Esophagus (tissue), 2 donors: ENCODE measurements around the gene MUL1. TPM values are rescaled to one million over a fixed set of nuclear protein-coding genes. Genes with fewer than 3 reads are reported as not detected.
"Not testable (repeated sequence)": the region's sequence is repeated elsewhere in the genome, so short reads cannot be mapped to it uniquely, and the experiment has no call there.

Experiments used
- H3K27ac ChIP-seq, 2 donors: one replicate each; pipeline ENCODE4 v1.5.1; 2013; ENCODE audit warnings: low read depth in 2 of 2, mild to moderate bottlenecking in 2 of 2, inconsistent platforms in 1 of 2, low read length in 1 of 2, moderate library complexity in 1 of 2
- H3K27me3 ChIP-seq, 2 donors: one replicate each; pipeline ENCODE4 v1.6.1; 2013; ENCODE audit warnings: low read length in 2 of 2, control low read depth in 1 of 2, mild to moderate bottlenecking in 1 of 2; ENCODE audit not compliant: insufficient read depth in 2 of 2, control insufficient read depth in 1 of 2
- H3K36me3 ChIP-seq, 2 donors: one replicate each; pipeline ENCODE4 v1.6.1; 2013; ENCODE audit warnings: low read length in 1 of 2; ENCODE audit not compliant: control insufficient read depth in 2 of 2, insufficient read depth in 2 of 2
- H3K4me1 ChIP-seq, 2 donors: one replicate each; pipeline ENCODE4 v1.6.1; 2013; ENCODE audit warnings: low read length in 1 of 2; ENCODE audit not compliant: control insufficient read depth in 2 of 2, insufficient read depth in 2 of 2
- H3K4me3 ChIP-seq, 2 donors: one replicate each; pipeline ENCODE4 v1.5.1; 2013; ENCODE audit warnings: low read length in 2 of 2, mild to moderate bottlenecking in 2 of 2, low read depth in 1 of 2, moderate library complexity in 1 of 2
- H3K9me3 ChIP-seq, 2 donors: one replicate each; pipeline ENCODE4 v1.6.1; 2013; ENCODE audit warnings: mild to moderate bottlenecking in 2 of 2, low read depth in 1 of 2, low read length in 1 of 2, moderate library complexity in 1 of 2; ENCODE audit not compliant: control insufficient read depth in 2 of 2, insufficient read depth in 1 of 2
- WGBS, 2 donors: extraction: QIAGEN DNeasy Blood & Tissue Kit; methylation state at CpG; one replicate each; pipeline ENCODE4 v1.1.7; 2013; 5-methylcytosine and 5-hydroxymethylcytosine counted together
- polyA plus RNA-seq, 2 donors: library from polyadenylated mRNA; stranded (reverse); fragments of 200-250 nt; gene quantifications; one replicate each; pipeline ENCODE4 v1.2.3, GENCODE V29; 2013
- donor health status: healthy with polysubstance abuse.
- donor health status: Bipolar disorder and iron deficiency.

Gene MUL1
- polyA plus RNA-seq, 2 donors: 6.5 to 16.3 TPM

DNA sequence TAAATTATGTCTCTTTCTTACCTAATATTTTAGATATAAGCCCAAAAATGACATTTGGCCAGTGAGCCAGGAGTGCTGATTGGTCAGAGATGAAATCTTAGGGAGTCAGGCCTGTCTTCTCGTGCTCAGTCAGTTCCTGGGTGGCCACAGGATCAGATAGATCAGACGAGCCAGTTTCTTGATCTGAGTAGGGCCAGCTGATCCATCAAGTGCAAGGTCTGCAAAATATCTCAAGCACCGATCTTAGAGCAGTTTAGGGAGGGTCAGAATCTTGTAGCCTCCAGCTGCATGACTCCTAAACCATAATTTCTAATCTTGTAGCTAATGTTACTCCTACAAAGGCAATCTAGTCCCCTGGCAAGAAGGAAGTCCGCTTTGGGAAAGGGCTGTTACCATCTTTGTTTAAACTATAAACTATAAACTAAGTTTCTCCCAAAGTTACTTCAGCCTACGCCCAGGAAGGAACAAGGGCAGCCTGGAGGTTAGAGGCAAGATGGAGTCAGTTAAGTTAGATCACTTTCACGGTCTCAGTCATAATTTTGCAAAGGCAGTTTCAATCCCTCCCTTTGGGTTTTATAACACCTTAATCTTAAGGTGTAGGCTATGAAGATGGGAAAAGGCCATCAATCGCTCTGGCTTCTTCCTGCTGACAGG, 11.8 kb upstream of the MUL1 start:
- H3K36me3 ChIP-seq, H3K9me3 ChIP-seq, H3K27ac ChIP-seq, H3K4me3 ChIP-seq, H3K27me3 ChIP-seq, H3K4me1 ChIP-seq: not testable (repeated sequence)
- 53 to 54% methylated on average over 7 of the region's 7 CpGs for WGBS, 2 donors

DNA sequence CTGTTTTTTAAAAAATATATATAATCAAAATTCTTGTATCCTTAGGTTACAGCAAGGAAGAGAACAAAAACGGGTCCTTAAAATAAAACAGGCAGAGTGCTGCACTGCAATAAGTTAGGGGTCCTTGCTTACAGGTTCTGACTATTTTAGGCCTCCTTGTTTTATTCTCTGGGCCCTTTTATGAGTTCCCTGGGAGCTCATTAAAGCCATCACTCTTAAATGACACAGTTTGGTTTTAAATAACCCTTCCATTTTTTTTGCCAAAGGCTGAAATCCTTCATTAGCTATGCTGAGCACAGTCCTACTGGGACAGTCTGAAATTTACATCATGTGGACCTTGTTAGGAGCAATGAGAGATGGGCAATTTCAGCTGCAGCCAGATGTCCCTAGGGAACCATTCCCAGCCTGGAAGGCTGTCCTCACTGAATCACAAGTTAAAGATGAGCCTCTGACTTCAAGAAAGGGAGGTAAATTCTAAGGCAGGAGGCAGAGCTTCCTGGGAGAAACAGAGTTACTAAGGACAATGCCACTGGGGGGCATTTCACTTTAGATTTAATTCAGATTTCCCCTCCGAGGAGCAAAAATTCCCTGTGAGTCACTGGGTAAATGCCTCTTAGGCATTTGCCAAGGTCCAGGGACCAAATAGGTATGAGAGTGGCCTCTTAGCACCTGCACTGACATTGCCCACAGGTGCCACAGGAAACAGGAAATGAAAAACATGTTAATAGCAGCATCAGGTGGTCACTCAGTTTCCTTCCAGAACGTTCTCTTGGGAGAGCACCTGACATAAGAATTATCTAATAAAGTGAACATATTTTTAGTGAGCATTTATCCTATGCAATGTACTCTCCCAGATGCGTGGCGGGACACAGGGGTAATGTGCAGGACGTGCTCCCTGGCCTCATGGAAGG, 3.8 kb upstream of the MUL1 start:
- no peak overlapping the region for H3K4me3 ChIP-seq

GRCh38 chr1:20508411-20508771, 440 bp upstream of the MUL1 start:
- WGBS, 2 donors: 66 to 69% methylated on average over 5 of the region's 5 CpGs
- no peaks in the 10 kb centered on the region for H3K36me3 ChIP-seq

More for the DNA sequence above, 3.8 kb upstream of the MUL1 start:
- Histone ChIP-seq H3K4me1 (peaks cover 3 to 4% of the 10 kb centered on the region in 2 donors), H3K9me3 (no peaks in the 10 kb centered on the region), H3K36me3 (no peaks in the 10 kb centered on the region), H3K27ac (no peak overlapping the region), H3K27me3 (no peaks in the 10 kb centered on the region)
- 53 to 54% methylated on average over 6 of the region's 6 CpGs for WGBS, 2 donors

GRCh38 chr1:20507248-20507563, 745 bp downstream of the MUL1 start:
- no peaks in the 10 kb centered on the region for H3K9me3 ChIP-seq
- peaks cover 3 to 4% of the 10 kb centered on the region in 2 donors for H3K4me1 ChIP-seq
- H3K36me3 ChIP-seq: peaks cover 0 to under 1% of the 10 kb centered on the region in 2 donors
- H3K27ac ChIP-seq: peak overlapping the region in 1 of 2 donors; percentile 92
- WGBS, 2 donors: 30 to 46% methylated on average over 5 of the region's 5 CpGs
- H3K4me3 ChIP-seq: peak overlapping the region; percentile 88 to 98
- H3K27me3 ChIP-seq: no peaks in the 10 kb centered on the region

More at GRCh38 chr1:20508411-20508771, 440 bp upstream of the MUL1 start:
- Histone ChIP-seq H3K27me3 (no peaks in the 10 kb centered on the region), H3K4me3 (peak overlapping the region; percentile 88 to 98), H3K27ac (peak overlapping the region; percentile 57 to 85), H3K9me3 (no peaks in the 10 kb centered on the region), H3K4me1 (peaks cover 3 to 4% of the 10 kb centered on the region in 2 donors)

GRCh38 chr1:20505488-20505887, 2.5 kb downstream of the MUL1 start:
- H3K9me3 ChIP-seq: no peaks in the 10 kb centered on the region
- H3K4me3 ChIP-seq: no peak overlapping the region
- H3K27ac ChIP-seq: no peak overlapping the region
- peaks cover 3 to 4% of the 10 kb centered on the region in 2 donors for H3K4me1 ChIP-seq
- H3K27me3 ChIP-seq: no peaks in the 10 kb centered on the region
- peaks cover 4 to 16% of the 10 kb centered on the region in 2 donors for H3K36me3 ChIP-seq
- WGBS, 2 donors: 84 to 89% methylated on average over 1 of the region's 1 CpG

DNA sequence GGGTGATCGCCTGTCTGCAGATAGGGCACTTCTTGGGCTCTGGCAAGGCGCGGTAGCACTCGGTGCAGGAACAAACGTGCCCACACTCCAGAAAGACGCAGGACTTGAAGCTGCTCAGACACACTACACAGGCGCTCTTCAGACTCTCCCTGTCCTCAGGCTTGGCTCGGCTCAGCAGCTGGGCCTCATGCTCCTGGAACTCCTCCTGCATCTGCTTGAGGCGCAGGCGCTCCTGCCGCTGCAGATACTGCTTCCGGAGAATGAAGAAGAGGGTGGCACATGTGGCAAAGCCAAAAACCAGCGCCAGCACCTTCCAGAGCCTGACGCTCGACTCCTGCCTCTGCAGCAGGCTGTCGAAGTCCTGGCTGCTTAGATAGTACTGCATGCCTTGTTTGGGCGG, 7.2 kb downstream of the MUL1 start:
- Histone ChIP-seq H3K4me1 (peaks cover 0 to 4% of the 10 kb centered on the region in 2 donors), H3K4me3 (no peak overlapping the region), H3K36me3 (peaks cover 13 to 37% of the 10 kb centered on the region in 2 donors), H3K27ac (no peak overlapping the region), H3K9me3 (no peaks in the 10 kb centered on the region), H3K27me3 (no peaks in the 10 kb centered on the region)
- WGBS, 2 donors: 91 to 92% methylated on average over 17 of the region's 17 CpGs

DNA sequence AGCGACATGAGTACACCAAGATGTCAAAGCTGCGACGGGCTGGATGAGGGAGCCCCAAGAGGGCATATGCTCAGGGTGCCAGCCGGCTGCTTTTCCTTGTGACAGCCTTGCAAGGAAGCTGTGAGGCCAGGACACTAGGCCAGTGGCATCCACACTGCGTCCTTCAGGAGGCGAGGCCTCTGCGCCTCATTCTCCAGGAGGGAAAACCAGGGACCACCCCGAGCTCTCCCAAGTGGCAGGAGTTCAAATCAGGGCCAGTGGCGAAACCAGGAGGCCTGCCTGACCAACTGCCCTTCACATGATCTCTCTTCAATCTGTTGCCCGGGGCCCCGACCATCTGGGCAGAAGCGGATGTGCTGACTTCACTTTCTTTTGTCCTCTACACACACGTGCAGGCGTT, 8.2 kb downstream of the MUL1 start:
- 86 to 90% methylated on average over 14 of the region's 14 CpGs for WGBS, 2 donors
- peaks cover 13 to 37% of the 10 kb centered on the region in 2 donors for H3K36me3 ChIP-seq
- no peaks in the 10 kb centered on the region for H3K27me3 ChIP-seq
- no peak overlapping the region for H3K4me3 ChIP-seq
- H3K4me1 ChIP-seq: peaks cover 0 to 6% of the 10 kb centered on the region in 2 donors
- H3K9me3 ChIP-seq: no peaks in the 10 kb centered on the region
- no peak overlapping the region for H3K27ac ChIP-seq

DNA sequence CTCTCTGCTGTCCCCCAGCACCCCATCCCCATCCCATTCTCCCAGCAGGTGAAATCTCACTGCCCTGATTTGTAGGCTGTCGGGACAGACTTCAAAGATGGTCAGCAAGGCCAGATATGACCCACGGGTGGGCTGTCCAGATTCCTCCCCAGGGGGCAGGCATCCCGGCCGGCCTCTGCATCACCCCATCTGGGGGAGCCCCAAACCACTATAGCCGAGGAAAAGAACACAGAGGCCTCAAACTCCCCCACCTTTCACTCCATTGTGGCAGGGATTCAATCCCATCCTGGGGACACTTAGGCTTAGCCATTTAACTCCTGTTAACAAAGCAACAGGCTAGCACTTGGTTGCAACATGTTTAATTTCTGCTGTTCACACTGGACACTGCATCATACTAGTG, 8.8 kb downstream of the MUL1 start:
- 86 to 88% methylated on average over 5 of the region's 5 CpGs for WGBS, 2 donors
- H3K9me3 ChIP-seq: no peaks in the 10 kb centered on the region
- peaks cover 13 to 37% of the 10 kb centered on the region in 2 donors for H3K36me3 ChIP-seq
- H3K27me3 ChIP-seq: no peaks in the 10 kb centered on the region
- H3K4me3 ChIP-seq: no peak overlapping the region
- H3K27ac ChIP-seq: no peak overlapping the region
- H3K4me1 ChIP-seq: peaks cover 2 to 12% of the 10 kb centered on the region in 2 donors

GRCh38 chr1:20498116-20498515, 9.8 kb downstream of the MUL1 start:
- no peaks in the 10 kb centered on the region for H3K9me3 ChIP-seq
- H3K4me1 ChIP-seq: peaks cover 3 to 14% of the 10 kb centered on the region in 2 donors
- 87 to 90% methylated on average over 7 of the region's 7 CpGs for WGBS, 2 donors
- H3K4me3 ChIP-seq: no peak overlapping the region
- no peak overlapping the region for H3K27ac ChIP-seq
- no peaks in the 10 kb centered on the region for H3K27me3 ChIP-seq
- peaks cover 13 to 37% of the 10 kb centered on the region in 2 donors for H3K36me3 ChIP-seq
